Bronchial epithelial cell (primary cell): ENCODE results near the gene UXS1. TPM values are rescaled to one million over a fixed set of nuclear protein-coding genes. Genes with fewer than 3 reads are reported as not detected.
"Not testable (repeated sequence)": the region's sequence is repeated elsewhere in the genome, so short reads cannot be mapped to it uniquely, and the experiment has no call there.

ENCODE experiments used
- DNase-seq: peaks from one replicate; pipeline ENCODE4 v3.0.0-alpha.2; 2010; ENCODE audit warnings: low read depth
- FAIRE-seq: peaks from 2 replicates; lab custom pipeline; 2011; peaks lifted over from hg19 to GRCh38; lab: Jason Lieb, UNC
- H3K27me3 ChIP-seq: 2 replicates; pipeline ENCODE4 v1.5.1; 2011; ENCODE audit warnings: low read length; ENCODE audit not compliant: control insufficient read depth, insufficient read depth
- H3K36me3 ChIP-seq: 2 replicates; pipeline ENCODE4 v1.5.1; 2011; ENCODE audit warnings: low read length; ENCODE audit not compliant: control insufficient read depth, insufficient read depth
- H3K4me3 ChIP-seq: 2 replicates; pipeline ENCODE4 v1.5.1; 2011; ENCODE audit warnings: mild to moderate bottlenecking, low read depth, low read length, control low read depth
- CTCF ChIP-seq: IDR thresholded peaks from 2 replicates; pipeline ENCODE4 v1.5.1; 2011; ENCODE audit warnings: mild to moderate bottlenecking, moderate library complexity, low read length, control low read depth, inconsistent platforms; ENCODE audit not compliant: insufficient read depth, severe bottlenecking
- total RNA-seq: library from RNA; depleted of rRNA; stranded (reverse); fragments of >200 nt; gene quantifications from 2 replicates; pipeline ENCODE4 v1.2.1, GENCODE V29; 2014

The UXS1 gene
- total RNA-seq, 1 donor from 2014 or later = 41.6 TPM

- Histone ChIP-seq H3K36me3 (no peaks in the 10 kb centered on the region), H3K27me3 (no peaks in the 10 kb centered on the region), H3K4me3 (no peak overlapping the region)
- FAIRE-seq (no peak), DNase-seq (no peak)
- TF ChIP-seq CTCF = no peak
These were observed 25.7 kb upstream of the UXS1 start for GRCh38 chr2:106219813-106220212.

GRCh38 chr2:106219157-106219556 is 25.1 kb upstream of the UXS1 start:
- not testable (repeated sequence) for H3K27me3 ChIP-seq, H3K36me3 ChIP-seq, H3K4me3 ChIP-seq, DNase-seq, FAIRE-seq

GRCh38 chr2:106208874-106209273 is 14.8 kb upstream of the UXS1 start:
- no peak for FAIRE-seq
- Histone ChIP-seq H3K27me3 (no peaks in the 10 kb centered on the region), H3K36me3 (no peaks in the 10 kb centered on the region), H3K4me3 (no peak overlapping the region)
- TF ChIP-seq CTCF = no peak
- DNase-seq = no peak

GRCh38 chr2:106208399-106208798 is 14.3 kb upstream of the UXS1 start:
- FAIRE-seq (no peak), DNase-seq (no peak)
- Histone ChIP-seq H3K27me3 (no peaks in the 10 kb centered on the region), H3K36me3 (no peaks in the 10 kb centered on the region), H3K4me3 (no peak overlapping the region)
- TF ChIP-seq CTCF = no peak

GRCh38 chr2:106207246-106207645 is 13.1 kb upstream of the UXS1 start:
- no peak for TF ChIP-seq CTCF
- H3K4me3 ChIP-seq = no peak overlapping the region
- FAIRE-seq (no peak), DNase-seq (no peak)
- H3K27me3 ChIP-seq = no peaks in the 10 kb centered on the region
- no peaks in the 10 kb centered on the region for H3K36me3 ChIP-seq

GRCh38 chr2:106205488-106205887 is 11.4 kb upstream of the UXS1 start:
- DNase-seq (no peak), FAIRE-seq (no peak)
- peaks cover 4% of the 10 kb centered on the region for H3K27me3 ChIP-seq
- no peak overlapping the region for H3K4me3 ChIP-seq
- H3K36me3 ChIP-seq = no peaks in the 10 kb centered on the region
- no peak for TF ChIP-seq CTCF

- not testable (repeated sequence) for H3K27me3 ChIP-seq, FAIRE-seq, DNase-seq, H3K4me3 ChIP-seq, H3K36me3 ChIP-seq
These were observed 10.4 kb upstream of the UXS1 start for GRCh38 chr2:106204551-106204950.
